ENCODE results near the gene TMEM263. TPM values are rescaled to one million over a fixed set of nuclear protein-coding genes. Genes with fewer than 3 reads are reported as not detected.

The TMEM263 gene
- total RNA-seq, 1 donor from 2014 or later, result 35.8 TPM

DNA sequence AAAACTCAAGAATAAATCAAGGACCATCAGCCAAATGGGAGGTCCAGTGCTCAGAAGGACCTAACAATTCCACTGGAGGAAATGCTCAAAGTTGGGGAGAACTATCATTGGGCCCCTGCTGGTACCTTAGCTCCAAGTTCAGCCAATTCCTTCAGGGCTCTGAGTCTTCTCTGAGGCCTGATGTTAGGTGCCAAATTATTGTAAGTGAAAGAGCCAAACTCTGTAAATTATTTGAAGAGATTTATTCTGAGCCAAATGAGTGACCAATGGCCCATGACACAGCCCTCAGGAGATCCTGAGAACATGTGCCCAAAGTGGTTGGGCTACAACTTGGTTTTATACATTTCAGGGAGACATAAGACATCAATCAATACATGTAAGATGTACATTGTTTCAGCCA is 8.2 kb upstream of the TMEM263 start:
- no peak for DNase-seq
- intact Hi-C loops (cut with micrococcal nuclease), result no loop called here
- Histone ChIP-seq H3K4me3 (no peak overlapping the region), H3K4me1 (no peaks in the 10 kb centered on the region), H3K27me3 (ENCODE audit: low read depth) (no peaks in the 10 kb centered on the region), H3K36me3 (no peaks in the 10 kb centered on the region), H3K27ac (replicated peaks) (no peak overlapping the region), H3K9me3 (replicated peaks) (no peaks in the 10 kb centered on the region)
- TF ChIP-seq, protein P1, sequence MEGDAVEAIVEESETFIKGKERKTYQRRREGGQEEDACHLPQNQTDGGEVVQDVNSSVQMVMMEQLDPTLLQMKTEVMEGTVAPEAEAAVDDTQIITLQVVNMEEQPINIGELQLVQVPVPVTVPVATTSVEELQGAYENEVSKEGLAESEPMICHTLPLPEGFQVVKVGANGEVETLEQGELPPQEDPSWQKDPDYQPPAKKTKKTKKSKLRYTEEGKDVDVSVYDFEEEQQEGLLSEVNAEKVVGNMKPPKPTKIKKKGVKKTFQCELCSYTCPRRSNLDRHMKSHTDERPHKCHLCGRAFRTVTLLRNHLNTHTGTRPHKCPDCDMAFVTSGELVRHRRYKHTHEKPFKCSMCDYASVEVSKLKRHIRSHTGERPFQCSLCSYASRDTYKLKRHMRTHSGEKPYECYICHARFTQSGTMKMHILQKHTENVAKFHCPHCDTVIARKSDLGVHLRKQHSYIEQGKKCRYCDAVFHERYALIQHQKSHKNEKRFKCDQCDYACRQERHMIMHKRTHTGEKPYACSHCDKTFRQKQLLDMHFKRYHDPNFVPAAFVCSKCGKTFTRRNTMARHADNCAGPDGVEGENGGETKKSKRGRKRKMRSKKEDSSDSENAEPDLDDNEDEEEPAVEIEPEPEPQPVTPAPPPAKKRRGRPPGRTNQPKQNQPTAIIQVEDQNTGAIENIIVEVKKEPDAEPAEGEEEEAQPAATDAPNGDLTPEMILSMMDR (IDR thresholded peaks at IDR 0.05; ENCODE audit: borderline replicate concordance), result no peak

DNA sequence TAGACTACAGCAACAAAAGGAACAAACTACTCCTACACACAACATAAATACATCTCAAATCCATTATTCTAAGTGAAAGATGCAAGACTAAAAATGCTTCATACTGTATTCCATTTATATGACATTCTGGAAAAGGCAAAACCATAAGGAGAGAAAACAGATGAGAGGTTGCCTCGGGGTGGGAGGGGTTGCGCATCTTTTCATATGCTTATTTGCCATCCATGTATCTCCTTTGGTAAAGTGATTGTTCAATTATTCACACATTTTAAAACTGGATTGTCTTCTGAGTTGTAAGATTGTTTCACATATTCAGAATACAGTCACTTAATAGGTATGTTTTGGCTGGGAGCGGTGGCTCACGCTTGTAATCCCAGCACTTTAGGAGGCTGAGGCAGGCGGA is 5.1 kb upstream of the TMEM263 start:
- Histone ChIP-seq H3K36me3 (no peaks in the 10 kb centered on the region), H3K4me3 (no peak overlapping the region), H3K4me1 (peaks cover 18% of the 10 kb centered on the region), H3K27ac (replicated peaks) (no peak overlapping the region), H3K9me3 (replicated peaks) (no peaks in the 10 kb centered on the region), H3K27me3 (ENCODE audit: low read depth) (no peaks in the 10 kb centered on the region)
- TF ChIP-seq, protein P1 (IDR thresholded peaks at IDR 0.05; ENCODE audit: borderline replicate concordance), result no peak
- intact Hi-C loops (cut with micrococcal nuclease), result no loop called here
- no peak for DNase-seq

DNA sequence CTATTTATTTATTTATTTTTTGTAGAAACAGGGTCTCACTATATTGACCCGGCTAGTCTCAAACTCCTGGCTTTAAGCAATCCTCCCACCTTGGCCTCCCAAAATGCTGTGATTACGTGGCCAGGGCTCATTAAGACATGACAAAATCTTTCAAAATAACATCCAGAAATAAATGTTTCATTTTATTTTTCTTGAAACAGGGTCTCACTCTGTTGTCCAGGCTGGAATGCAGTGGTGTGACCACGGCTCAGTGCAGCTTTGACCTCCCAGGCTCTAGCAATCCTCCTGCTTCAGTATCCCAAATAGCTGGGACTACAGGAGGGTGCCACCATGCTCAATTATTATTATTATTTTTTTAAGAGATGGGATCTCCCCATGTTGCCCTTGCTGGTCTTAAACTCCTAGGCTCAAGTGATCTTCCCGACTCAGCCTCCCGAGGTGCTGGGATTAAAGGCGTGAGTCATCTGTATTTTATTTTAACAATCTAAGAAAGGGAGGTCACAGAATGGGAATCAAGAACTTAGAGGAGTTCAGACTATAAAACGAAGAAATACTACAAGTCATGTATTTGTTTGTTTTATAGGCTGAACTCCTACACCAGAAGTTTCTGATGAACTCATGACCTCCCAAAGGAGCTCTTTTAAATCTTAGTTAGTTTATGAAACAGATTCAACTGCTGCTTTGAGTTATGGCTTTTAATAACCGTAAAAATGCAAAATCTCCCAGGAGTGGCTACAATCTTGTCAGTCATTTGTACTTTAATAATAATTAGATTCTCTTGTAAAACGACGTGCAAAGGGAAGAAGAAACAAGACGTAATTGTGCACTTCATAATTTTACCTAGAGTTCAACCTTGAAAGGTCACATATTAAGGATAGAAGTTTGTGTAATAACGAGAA is 2.1 kb upstream of the TMEM263 start:
- intact Hi-C loops (cut with micrococcal nuclease), result no loop called here
- Histone ChIP-seq H3K27ac (replicated peaks) (no peak overlapping the region), H3K27me3 (ENCODE audit: low read depth) (no peaks in the 10 kb centered on the region), H3K4me1 (peaks cover 47% of the 10 kb centered on the region), H3K9me3 (replicated peaks) (no peaks in the 10 kb centered on the region), H3K36me3 (no peaks in the 10 kb centered on the region), H3K4me3 (no peak overlapping the region)
- TF ChIP-seq, protein P1 (IDR thresholded peaks at IDR 0.05; ENCODE audit: borderline replicate concordance), result no peak
- DNase-seq, result no peak

DNA sequence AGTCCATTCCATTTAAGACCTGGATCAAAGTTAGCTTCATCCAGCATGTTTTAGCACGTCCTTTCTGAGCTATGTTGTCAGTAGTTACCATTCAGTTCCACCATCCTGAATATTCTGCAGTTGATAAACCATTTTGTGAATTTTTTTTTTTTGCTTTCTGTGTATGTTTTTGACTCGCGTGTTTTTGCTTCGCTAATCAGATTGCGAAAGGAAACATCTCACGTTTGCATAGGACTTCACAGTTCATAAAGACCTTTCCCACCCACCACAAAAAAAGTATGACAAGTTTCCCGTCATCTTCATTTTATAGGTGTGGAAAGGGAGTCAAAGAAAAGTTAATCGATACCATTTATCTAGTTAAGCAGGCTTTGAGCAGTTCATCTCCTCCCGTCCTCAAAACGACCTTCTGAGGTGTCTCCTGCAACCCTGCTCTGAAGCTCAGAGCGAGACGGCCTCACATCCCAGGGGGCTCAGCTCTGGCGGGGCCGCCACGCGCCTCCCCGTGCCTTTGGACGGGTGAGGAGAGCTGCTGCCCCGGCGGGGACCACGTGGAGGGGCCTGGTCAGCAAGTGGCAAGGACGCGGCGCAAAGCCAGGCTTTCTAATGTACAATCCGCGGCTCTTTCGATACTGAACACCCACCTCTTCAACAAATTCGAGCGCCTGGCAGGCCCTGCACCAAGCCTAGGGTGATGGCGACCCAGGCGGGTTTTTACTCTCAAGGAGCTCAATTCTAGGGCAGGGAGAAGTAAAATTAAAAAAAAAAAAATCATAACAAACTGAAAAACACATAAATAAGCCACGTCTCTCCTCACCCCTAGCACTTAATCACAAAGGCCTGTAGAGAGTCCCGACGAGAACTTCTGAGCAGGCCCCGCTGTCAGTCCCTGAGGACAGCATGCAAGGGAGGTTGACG is 988 bp upstream of the TMEM263 start:
- peak overlapping the region; percentile 95 for H3K4me3 ChIP-seq
- H3K36me3 ChIP-seq, result no peaks in the 10 kb centered on the region
- peak; percentile 39 for DNase-seq
- no peaks in the 10 kb centered on the region for H3K9me3 ChIP-seq (replicated peaks)
- peak overlapping the region; percentile 99 for H3K27ac ChIP-seq (replicated peaks)
- intact Hi-C loops (cut with micrococcal nuclease), result no loop called here
- TF ChIP-seq, protein P1 (IDR thresholded peaks at IDR 0.05; ENCODE audit: borderline replicate concordance), result no peak
- no peaks in the 10 kb centered on the region for H3K27me3 ChIP-seq (ENCODE audit: low read depth)
- H3K4me1 ChIP-seq, result peaks cover 58% of the 10 kb centered on the region

DNA sequence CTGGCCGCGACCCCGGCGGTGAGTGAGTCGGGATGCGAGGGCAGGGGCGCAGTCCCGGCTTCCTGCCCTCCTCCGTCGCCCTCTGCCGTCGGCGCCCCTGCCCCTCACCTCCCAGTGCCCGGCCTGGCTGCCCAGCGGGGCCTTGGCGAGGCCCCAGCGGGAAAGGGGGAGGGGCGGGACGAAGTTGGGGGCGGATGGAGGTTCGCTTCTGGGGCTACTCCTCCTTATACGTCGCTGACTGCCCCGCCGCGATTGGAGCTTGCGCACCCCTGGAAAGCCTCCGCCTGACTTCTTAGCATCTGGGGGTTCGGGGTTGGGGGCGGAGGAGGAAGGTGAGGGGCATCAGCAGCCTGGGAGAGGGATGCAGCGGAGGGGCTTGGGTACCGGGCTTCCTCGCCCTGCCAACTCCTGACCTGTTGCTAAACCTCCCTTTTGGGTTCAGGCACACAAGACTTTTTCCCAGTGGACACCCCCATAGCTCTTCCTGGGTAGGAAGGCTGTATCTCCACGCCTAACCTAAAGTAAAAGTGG is 406 bp downstream of the TMEM263 start:
- TF ChIP-seq, protein P1 (IDR thresholded peaks at IDR 0.05; ENCODE audit: borderline replicate concordance), result peak; percentile 30
- intact Hi-C loops (cut with micrococcal nuclease), result no loop called here
- DNase-seq, result peak; percentile 63

More for the DNA sequence above, 406 bp downstream of the TMEM263 start:
- Histone ChIP-seq H3K4me1 (peaks cover 70% of the 10 kb centered on the region), H3K36me3 (no peaks in the 10 kb centered on the region), H3K27me3 (ENCODE audit: low read depth) (no peaks in the 10 kb centered on the region), H3K9me3 (replicated peaks) (no peaks in the 10 kb centered on the region), H3K27ac (replicated peaks) (peak overlapping the region; percentile 99), H3K4me3 (peak overlapping the region; percentile 95)

Measured in left ventricle myocardium inferior (tissue), 1 donor.